ENCODE measurements around the gene DDTL.

GRCh38 chr22:24001314-24001713 is 34.6 kb downstream of the DDTL start:
- TF ChIP-seq CTCF (IDR thresholded peaks at IDR 0.05) (peak; percentile 11), EZH2phosphoT487 (IDR thresholded peaks at IDR 0.05) (no peak)

All from neural progenitor cell (in vitro differentiated cells).